Measurements from ENCODE around the gene PINLYP.

The PINLYP gene

GRCh38 chr19:43551399-43552197 lies 24.0 kb upstream of the PINLYP start:
- DNase-seq = no peak

DNA sequence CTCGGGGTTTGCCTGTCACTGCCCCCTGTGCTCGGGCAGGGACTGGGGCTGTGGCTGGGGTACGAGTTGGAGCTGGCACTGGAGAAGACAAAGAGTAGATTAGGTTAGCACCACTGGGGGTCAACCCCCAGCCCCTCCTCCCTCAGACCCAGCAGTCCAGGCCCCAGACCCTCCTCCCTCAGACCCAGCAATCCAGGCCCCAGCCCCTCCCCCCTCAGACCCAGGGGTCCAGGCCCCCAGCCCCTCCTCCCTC lies 23.5 kb upstream of the PINLYP start:
- DNase-seq = no peak

- DNase-seq = no peak
Measured at GRCh38 chr19:43552616-43553015, 23.0 kb upstream of the PINLYP start.

- no peak for DNase-seq
Measured at GRCh38 chr19:43553656-43554055, 21.9 kb upstream of the PINLYP start.

- DNase-seq = no peak
Measured at GRCh38 chr19:43554317-43554895, 21.2 kb upstream of the PINLYP start.

- peak; percentile 89 for DNase-seq
Measured at GRCh38 chr19:43555185-43555770, 20.3 kb upstream of the PINLYP start.

- DNase-seq = peak; percentile 15
Measured at GRCh38 chr19:43560687-43561086, 14.9 kb upstream of the PINLYP start.

GRCh38 chr19:43561139-43561970 lies 14.2 kb upstream of the PINLYP start:
- no peak for DNase-seq

- DNase-seq = no peak
Measured at GRCh38 chr19:43562226-43562697, 13.3 kb upstream of the PINLYP start.

DNA sequence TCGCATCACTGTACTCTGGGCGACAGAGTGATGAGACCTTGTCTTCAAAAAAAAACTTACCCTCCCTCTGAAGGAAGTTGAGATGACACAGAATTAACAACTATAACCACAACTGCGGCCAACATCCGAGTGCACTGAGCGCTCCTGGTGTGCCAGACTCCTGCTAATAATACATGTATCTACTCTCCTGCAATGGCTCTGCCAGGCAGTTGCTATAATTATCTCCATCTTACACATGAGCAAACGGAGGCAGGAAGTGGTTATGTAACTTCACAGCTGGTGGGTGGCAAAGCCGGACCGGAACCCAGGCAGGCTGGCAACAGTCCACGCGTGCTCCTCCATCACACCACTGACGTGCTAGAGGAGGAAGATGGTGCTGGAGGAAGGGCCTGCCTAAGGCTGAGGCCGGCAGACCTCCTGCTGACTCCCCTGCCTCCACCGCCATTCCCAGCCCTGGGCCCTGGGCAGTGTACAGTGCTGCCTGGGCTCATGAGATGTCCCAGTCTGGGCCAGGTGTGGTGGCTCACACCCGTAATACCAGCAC lies 12.8 kb upstream of the PINLYP start:
- DNase-seq = peak; percentile 92

DNA sequence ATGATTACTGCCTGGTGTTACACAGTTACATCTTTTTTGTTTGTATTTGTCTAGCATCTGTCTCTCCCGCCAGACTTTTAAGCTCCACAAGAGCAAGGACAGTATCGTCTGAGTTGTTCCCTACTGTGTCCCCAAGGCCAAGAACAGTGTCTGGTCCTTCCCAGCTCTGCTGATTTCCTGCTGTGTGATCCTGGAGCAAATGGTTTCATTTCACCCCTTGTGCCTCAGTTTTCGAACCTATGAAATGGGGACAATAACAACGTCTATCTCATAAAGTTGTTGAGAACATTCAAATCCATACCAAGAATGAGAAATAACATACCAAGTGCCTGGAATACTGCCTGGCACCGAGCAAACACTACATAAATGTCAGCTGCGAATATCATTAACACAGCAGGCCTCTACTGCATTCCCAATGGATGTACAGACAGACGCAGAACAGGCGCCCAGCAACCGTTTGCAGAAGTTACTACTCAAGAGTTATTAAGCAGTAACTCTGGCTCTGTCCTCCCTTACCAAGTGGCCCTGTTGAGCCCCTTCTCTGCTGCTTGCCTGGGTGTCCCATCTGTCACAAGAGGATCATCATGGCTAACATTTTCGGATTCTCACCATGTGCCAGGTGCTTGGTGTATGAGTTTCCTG lies 11.7 kb upstream of the PINLYP start:
- DNase-seq = no peak

DNA sequence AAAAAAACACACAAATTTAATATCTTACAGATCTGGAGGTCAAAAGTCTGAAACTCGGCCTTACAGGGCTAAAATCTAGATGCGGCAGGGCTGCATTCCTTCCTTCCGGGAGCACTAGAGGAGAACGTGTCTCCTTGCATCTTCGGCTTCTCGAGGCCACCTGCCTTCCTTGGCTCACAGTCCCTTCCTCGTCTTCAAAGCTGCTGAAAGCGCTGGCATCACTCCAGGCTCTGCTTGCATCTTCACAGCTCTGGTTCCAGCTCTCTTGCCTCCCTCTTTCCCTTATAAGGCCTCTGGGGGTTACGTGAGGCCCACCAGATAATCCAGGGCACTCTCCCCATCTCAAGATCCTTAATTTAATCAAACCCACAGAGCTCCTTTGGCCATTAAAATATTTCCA lies 10.8 kb upstream of the PINLYP start:
- no peak for DNase-seq

DNA sequence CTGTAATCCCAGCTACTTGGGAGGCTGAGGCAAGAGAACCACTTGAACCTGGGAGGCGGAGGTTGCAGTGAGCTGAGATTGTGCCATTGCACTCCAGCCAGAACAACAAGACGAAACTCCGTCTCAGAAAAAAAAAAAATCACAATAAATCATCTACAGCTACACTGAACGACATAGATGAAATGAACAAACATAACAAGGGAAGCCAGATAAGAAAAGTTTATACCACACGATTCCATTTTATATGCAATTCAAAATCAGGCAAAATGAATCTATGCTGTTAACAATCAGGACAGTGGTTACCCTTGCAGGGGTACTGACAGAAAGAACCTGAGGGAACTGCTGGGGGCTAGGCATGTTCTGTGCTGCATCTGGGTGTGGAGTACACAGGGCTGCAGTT lies 5.9 kb upstream of the PINLYP start:
- no peak for DNase-seq

DNA sequence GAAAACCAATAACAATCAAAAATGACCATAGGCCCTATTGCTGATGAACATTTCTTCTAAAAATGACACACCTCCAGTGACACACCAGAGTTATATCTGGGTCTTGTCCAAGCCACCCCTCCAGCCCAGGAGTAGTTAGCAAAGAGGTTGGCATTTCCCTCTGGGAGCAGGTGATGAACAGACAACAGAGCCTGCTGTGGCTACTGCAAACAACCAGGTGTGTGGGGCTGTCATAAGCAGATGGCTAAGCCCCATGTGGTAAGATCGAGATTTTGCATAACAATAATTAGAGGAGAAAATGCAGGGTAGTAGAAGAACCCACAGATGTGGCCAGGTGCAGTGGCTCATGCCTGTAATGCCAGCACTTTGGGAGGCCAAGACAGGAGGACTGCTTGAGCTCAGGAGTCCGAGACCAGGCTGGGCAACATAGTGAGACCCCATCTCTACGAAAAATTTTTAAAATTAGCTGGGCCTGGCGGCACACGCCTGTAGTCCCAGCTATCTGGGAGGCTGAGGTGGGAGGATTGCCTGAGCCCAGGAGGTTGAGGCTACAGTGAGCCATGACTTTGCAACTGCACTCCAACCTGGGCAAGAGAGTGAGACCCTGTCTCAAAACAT lies 5.3 kb upstream of the PINLYP start:
- DNase-seq = no peak

DNA sequence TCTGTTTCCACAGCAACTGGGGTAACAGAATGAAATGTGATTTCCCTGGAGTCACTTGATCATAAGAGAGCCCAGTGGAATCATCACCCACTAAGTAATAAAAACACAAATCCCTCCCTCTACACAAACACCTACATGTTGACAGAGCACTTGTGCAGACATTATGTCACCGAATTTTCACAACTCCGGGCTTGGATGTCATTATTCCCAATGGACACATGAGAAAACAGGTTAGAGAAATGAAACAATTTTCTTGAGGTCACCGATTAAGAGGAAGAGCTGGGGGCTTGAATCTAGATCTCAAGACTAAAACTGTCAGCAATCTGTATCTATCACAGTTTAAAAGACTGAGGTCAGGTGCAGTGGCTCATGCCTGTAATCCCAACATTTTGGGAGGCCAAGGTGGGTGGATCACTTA lies 3.4 kb upstream of the PINLYP start:
- no peak for DNase-seq

DNA sequence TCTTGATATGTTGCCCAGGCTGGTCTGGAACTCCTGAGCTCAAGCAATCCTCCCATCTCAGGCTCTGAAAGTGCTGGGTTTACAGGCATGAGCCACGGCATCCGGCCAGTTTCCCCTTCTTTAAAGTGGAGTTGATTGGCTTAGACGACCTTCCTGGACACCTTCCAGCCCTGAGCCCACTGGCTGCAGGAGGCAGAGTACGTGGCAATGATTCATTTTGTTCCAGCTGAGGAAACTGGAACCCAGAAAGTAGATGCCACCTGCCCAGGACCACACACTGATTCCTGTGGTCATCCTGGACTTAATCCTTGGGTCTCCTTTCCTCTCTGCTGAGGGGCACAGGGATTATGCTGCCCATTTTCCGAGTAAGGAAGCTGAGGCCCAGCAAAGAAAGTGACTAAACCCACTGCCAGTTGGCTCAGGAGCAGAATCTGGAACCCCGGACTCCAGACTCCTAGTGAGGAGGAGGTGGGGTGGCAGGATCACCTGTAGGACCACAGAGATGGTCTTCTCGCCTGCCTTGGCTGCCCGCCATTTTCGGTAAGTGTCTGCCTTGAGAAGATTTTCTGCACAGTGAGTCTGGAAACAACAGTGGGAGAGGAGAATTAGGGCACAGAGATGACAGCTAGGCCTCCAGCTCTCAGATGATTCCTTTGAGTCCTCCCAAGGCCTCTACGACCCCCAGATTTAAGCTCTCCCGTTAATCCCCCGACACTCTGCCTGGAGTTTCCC lies 1.0 kb upstream of the PINLYP start:
- DNase-seq = no peak

DNA sequence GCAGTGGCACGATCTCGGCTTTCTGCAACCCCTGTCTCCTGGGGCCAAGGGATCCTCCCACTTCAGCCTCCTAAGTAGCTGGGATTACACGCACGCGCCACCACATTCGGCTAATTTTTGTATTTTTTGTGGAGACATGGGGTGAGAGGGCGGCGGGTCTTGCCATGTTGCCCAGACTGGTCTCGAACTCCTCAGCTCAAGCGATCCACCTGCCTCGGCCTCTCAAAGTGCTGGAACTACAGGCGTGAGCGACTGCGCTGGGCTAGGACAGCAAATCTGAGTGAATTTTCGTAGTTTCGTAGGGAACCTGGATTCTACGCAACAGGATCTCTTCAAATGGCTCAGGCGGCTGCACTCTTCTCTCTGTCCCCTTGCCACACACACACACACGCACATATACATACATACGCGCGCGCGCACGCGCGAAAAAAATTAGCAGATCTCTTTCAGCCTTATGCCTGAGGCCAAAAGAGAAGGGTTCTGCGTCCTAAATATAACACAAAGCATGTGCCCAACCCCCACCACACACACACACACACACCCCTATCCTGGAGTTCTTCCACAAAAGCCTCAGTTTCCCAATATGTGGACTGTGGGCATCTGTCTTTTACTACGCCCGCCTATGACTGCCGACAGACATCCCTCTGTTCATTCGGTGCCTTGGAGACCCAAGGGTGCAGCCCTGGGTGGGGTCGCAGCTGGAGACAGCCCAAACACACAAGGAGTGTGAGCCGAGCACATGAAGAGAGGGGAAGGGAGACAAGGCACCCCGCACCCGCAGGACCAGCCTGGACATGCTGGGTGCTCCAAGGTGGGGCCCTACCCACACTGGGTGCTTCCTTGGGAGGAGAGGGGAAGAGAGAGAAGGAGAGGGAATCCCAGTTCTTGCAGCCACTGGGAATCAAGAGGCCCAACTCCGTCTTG lies 616 bp downstream of the PINLYP start:
- no peak for DNase-seq

DNA sequence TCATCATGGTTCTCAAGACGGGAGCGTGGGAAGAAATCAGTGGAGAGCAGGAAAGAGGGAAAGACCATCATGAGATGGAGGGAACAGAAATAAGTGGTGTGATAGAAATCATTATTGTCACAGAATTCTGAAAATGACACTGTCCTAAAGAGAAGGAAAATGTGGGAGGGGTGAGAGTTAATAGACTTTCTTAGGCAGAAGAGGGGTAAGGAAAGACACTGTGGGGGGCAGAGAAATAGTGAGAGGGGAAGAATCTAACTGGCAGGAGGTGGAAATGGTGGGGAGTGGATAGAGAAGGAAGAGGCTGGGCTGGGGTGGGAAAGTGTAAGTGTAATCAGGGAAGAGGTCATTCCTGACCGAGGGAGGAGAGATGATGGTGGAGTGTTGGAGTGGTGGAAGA lies 3.2 kb downstream of the PINLYP start:
- DNase-seq = no peak

- no peak for DNase-seq
Measured at GRCh38 chr19:43581467-43581866, 5.9 kb downstream of the PINLYP start.

- DNase-seq = no peak
Measured at GRCh38 chr19:43582495-43582894, 6.9 kb downstream of the PINLYP start.

Measured in activated CD4-positive, alpha-beta T cell treated with anti-CD3 and anti-CD28 coated beads, Interleukin-10, Interleukin-2, amounts not matched to agents 100 ng/mL and 50 ng/mL, durations not matched to agents 16 hours and 8 hours (primary cell).